ENCODE results near the gene ASTN1. TPM values are rescaled to one million over a fixed set of nuclear protein-coding genes. Genes with fewer than 3 reads are reported as not detected.

Gene ASTN1
- total RNA-seq, 4 donors from 2014 or later = 0.13 to 3.7 (median 0.84) TPM

DNA sequence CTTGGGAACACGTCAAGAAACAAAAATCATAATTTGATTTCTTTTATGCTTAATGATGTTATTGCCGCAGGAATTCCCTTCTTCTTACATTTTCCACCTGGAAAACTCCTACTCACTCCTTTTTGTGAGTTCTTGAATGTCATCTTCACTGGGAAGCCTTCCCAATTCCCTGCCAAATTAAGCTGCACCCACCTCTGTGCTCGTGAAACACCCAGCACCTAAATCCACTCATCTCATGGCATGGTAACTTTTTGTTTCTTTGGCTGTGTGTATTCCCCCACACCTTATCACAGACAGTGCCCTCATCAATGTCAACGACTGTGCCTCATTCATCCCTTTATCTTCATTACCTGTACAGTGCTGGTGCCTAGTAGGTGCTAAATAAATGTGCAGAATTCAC lies 45.6 kb downstream of the ASTN1 start:
- no peak for DNase-seq (ENCODE audit: low spot score)
- TF ChIP-seq, protein P1, sequence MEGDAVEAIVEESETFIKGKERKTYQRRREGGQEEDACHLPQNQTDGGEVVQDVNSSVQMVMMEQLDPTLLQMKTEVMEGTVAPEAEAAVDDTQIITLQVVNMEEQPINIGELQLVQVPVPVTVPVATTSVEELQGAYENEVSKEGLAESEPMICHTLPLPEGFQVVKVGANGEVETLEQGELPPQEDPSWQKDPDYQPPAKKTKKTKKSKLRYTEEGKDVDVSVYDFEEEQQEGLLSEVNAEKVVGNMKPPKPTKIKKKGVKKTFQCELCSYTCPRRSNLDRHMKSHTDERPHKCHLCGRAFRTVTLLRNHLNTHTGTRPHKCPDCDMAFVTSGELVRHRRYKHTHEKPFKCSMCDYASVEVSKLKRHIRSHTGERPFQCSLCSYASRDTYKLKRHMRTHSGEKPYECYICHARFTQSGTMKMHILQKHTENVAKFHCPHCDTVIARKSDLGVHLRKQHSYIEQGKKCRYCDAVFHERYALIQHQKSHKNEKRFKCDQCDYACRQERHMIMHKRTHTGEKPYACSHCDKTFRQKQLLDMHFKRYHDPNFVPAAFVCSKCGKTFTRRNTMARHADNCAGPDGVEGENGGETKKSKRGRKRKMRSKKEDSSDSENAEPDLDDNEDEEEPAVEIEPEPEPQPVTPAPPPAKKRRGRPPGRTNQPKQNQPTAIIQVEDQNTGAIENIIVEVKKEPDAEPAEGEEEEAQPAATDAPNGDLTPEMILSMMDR (IDR thresholded peaks at IDR 0.05) = no peak
- ATAC-seq (ENCODE audit: low FRiP score) = no peak

GRCh38 chr1:177116941-177117340 lies 47.6 kb downstream of the ASTN1 start:
- TF ChIP-seq, protein P1 (IDR thresholded peaks at IDR 0.05) = no peak
- DNase-seq (ENCODE audit: low spot score) = no peak
- no peak for ATAC-seq (ENCODE audit: low FRiP score)

DNA sequence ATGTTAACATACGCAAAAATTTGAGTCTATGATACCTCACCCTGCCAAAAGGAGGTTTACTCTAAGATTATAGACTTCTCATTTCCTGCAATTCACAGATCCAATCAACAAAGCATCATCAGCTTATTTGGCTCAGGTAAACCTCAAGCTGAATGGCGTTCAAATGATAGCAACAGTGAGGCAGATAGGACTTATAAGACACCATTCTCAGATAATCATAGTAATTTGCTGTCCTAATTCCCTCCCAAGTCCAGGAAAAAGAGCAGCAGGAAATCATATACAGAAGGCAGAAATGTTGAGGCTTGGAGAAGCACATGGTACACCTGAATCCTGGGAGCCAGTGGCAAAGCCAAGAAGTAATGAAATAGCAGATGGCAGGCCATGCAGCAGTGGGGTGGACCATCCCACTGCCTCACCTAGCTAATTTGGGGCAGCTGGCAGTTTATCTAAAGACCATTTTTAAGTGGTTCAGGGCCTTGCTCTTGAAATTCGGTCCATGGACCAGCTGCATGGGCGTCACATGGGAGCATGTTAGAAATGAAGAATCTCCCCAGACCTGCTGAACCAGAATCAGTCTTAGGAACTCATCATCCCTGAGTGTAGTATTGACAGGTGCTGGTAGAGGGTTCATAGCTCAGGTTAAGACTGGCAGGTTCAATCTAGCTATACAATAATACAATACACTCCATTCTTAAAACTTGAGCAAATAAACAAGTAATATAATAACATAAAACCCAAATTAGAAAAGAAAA lies 57.7 kb downstream of the ASTN1 start:
- no peak for ATAC-seq (ENCODE audit: low FRiP score)

GRCh38 chr1:177106196-177106595 lies 58.3 kb downstream of the ASTN1 start:
- ATAC-seq (ENCODE audit: low FRiP score) (no peak), DNase-seq (ENCODE audit: low spot score) (no peak)

More for the DNA sequence above, 57.7 kb downstream of the ASTN1 start:
- TF ChIP-seq, protein P1 (IDR thresholded peaks at IDR 0.05) = no peak
- no peak for DNase-seq (ENCODE audit: low spot score)

GRCh38 chr1:177103005-177103852 lies 61.3 kb downstream of the ASTN1 start:
- ATAC-seq (ENCODE audit: low FRiP score) = no peak
- TF ChIP-seq, protein P1 (IDR thresholded peaks at IDR 0.05) = no peak
- DNase-seq (ENCODE audit: low spot score) = no peak

More at GRCh38 chr1:177106196-177106595, 58.3 kb downstream of the ASTN1 start:
- TF ChIP-seq, protein P1 (IDR thresholded peaks at IDR 0.05) = no peak

- ATAC-seq (ENCODE audit: low FRiP score) (no peak), DNase-seq (ENCODE audit: low spot score) (no peak)
- TF ChIP-seq, protein P1 (IDR thresholded peaks at IDR 0.05) = no peak
Observed at GRCh38 chr1:177092001-177092400, 72.5 kb downstream of the ASTN1 start.
